Stimulated activated CD4-positive, alpha-beta T cell treated with anti-CD3 and anti-CD28 coated beads, Interleukin-15, amount 100 ng/mL, for 1 hour (primary cell): ENCODE data around the gene TNFRSF14.
A peak's percentile ranks its signal among the peaks of the same experiment; 100 is the strongest.

Experiments used
- DNase-seq, 2 donors: peaks; one replicate each; pipeline ENCODE4 v3.0.0-alpha.2; 2020; ENCODE audit warnings: low read depth in 1 of 2, low spot score in 1 of 2

The TNFRSF14 gene

DNA sequence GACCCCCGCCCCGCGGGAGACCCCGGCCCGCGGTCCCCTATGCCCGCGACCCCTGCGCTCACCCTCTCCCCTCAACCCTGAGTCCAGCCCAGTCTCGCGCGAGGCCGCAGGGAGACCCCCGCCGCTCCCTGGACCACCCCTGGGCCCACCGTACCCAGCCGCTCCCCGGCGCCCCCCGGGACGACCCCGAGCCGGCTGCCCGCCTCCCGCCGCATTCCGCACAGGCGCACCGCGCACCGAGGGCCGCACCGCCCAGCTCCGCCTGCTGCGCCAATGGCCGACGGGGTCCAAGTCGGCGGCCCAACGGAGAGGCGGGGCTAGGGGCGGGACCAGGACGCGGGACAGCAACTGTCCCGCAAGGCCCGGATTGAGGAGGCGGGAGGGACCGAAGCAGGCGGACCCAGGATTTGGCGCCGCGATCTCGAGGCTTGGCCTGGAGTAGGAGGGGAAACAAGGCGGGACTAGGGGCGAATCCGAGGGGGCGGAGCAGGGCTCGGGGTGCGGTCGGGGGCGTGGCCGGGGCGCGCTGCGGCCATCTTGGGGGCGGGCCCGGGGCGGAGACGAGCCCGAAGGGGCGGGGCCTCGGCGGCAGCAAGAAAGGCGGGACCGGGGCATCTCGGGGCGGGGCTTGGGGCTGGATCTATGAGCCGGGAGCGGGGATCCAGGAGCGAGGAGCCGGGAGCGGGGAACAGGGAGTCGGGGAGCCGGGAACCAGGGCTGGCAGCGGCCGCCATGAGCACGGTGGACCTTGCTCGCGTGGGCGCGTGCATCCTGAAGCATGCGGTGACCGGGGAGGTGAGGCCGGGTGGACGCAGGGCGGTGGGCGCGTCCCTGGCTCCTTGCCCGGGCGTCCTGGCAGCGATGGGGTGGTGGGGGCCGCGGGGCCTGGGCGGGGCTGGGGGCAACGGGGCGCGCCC, 30.2 kb downstream of the TNFRSF14 start, which contains the start of gene PRXL2B:
Gene PRXL2B, plus strand, starts transcription at position 624 of the 917 bp plus-strand sequence. Its CDS starts 109 bp downstream, at position 733.
- peak; percentile 97 to 98 for DNase-seq

DNA sequence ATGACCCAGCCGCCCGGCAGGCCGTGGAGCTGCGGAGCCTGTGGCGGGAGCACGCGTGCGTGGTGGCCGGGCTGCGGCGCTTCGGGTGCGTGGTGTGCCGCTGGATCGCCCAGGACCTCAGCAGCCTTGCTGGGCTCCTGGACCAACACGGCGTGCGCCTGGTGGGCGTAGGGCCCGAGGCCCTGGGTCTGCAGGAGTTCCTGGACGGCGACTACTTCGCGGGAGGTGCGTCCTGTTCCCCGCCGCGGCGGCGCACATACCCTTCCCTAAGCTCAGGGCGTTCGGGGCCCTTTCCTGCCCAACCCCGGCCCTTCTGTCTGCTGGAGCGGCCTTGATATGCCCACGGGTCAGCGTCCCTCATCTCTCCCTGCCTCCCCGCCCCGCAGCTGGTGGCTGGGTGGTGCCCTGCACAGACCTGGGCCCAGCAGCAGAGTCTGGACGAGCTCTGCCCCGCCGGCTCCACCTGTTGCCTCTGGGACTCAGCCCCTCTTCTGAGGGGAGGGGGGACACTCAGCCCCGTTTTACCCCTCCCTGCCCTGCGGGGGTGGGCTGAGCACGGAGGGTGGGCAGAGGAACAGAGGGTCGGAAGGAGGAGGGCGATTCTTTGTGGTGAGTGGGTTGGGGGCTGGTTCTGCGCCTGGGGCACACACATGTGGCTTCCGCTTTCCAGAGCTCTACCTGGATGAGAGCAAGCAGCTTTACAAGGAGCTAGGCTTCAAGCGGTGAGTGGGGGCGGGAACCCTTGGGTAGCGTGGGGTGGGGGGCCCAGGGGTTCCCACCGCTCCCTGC, 31.1 kb downstream of the TNFRSF14 start:
- DNase-seq, result no peak

DNA sequence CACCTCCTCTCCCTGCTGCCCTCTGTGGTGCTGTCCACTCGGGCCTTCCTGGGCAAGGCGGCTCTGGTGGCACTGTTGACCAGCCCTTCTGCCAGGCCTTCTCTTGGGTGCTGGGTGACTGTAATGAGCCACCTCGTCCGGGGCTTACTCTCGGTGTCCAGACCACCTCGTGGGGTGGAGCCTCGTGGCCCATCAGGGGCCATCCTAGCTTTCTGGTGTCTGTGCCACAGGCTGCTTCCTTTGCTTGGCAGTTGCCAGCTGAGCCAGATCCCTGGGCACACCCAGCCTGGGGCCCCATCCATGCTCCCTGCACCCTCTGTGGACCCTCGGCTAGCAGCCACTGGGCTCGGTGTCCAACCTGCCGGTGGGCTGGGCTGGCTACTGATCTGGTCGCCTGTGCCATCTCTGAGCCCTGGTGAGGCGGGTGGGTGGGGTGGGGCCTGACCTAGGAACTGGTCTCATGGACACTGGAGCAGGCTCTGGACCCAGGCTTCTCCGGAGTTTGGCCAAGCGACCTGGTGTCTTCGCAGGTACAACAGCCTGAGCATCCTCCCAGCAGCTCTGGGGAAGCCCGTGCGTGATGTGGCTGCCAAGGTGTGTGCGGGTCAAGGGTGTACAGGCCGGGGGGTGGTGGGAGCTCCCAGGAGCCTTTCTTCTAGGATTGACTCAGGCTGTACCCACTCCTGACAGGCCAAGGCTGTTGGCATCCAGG, 31.8 kb downstream of the TNFRSF14 start:
- DNase-seq, result no peak

DNA sequence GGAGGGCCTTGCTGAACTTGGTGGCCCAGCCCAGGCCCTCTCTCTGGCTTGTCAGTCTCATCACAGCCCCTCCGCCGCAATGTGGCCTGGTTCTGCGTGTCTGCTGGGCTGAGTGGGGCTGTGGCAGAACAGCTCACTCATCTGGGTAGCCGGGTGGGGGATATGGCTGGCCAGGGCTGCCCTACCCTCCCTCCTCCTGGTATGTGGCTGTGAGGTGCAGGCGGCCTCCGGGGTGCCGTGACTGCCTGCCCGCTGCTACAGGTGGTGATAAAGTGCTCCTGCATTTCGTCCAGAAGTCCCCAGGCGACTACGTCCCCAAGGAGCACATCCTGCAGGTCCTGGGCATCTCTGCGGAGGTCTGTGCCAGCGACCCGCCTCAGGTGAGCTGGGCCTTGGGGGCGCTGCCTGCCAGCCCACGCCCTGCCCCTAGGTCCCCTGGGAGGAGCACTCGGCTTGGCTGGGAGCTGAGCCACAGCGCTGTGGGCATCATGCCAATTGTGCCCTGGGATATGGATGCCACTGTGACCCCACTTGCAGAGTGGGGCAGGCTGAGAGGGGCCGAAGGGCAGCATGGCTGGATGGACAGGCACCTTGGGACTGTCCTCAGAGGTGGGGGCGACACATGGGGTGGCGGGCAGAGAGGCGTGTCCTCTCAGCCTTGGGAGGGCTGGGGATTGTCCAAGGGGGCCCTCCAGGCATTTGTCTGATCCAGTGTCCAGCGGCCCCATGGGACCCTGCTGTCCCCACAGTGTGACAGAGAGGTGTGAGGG, 32.7 kb downstream of the TNFRSF14 start:
- DNase-seq, result no peak

DNA sequence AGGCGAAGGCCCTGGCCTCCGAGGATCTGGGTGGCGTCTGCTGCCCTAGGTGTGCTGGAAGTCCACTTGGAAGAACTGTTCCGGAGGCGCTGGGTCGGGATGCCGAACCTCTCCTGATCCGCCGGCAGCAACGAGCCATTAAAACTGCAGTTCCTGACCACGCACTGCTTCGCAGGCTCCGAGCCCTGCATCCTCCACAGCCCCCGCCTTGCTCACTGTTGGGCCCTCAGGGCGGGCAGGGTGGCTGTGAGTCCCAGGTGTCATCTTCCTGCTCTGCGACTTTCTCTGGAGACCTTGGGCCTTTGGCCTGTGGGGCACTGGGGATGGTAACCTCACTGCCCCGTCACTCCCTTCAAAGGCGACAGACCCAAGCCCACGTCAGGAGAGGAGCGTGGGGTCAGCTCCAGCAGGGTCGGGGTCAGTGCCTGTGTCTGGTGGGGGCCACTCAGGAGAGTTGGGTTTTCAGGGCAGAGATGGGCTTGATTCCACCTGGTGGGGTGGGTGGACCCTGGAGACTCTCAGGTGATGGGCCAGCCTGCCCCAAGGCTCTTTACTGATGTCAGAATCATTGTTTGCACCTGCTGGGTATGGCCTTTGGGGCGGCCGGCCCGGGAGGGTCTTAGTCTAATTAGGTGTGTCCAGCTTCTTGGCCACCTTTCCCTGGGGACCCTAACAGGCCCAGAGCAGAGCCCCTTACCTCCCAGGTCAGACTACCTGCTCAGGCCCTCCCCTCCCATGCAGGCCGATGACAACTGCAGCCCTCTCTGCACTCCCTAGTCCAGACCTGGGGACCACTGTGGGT, 33.5 kb downstream of the TNFRSF14 start:
- DNase-seq, result no peak

DNA sequence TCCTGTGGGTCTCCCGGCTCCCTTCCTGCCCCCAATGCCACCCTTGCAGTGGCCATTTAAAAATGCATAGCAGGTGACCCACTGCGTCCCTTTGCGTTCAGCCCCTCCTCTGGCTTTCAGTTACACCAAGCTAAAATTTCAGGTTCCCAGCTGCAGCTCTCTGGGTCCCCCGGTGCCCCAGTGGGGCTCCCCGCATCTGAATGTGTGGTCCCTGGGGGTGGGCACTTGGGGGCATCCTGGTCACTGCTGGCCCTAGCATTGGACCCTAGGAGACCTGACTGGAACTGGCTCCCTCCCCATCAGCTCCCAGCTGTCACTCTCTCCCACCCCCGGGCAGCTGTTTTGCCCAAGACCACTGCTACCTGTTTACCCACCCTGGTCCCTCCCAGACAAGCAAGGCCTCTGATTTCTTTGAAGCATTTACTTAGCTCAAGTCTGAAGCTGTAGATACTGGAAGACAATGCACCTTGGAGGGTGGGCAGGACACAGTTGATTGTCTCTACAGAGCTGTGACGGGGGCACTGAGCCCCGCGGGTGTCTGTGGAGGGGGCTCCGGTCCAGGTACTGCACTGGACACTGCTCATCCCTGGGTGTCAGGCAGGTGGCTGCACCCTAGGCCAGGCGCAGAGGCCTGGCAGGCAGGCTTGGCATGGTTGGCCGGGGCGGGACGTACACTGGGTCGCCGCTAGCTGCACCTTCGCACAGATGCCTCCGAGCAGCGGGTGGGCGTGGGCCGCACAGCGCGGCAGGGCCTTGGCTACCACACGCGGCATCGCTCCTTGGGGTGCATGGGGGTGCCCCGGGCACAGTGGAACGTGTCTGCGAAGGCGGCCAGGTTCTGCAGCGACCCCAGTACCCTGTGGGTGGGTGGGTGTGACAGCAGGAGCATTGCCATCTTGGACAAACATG, 34.3 kb downstream of the TNFRSF14 start:
- DNase-seq, result no peak

DNA sequence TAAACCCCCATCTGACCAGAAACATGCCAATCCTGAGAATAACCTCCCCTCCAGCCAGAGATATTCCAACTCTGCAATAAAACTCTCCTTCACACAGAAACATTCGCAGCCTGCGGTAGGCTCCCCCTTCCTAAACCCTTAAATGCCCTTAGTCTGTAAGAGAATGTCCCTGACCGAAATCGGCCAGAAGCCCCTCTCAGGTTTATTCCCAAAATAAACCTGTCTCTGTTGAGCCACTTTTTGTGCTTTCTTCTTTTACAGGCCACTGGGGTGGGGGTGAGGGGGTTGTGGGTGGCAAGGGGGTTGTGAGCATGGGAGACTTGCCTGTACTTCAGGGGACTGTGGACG, 35.0 kb downstream of the TNFRSF14 start:
- DNase-seq, result no peak

DNA sequence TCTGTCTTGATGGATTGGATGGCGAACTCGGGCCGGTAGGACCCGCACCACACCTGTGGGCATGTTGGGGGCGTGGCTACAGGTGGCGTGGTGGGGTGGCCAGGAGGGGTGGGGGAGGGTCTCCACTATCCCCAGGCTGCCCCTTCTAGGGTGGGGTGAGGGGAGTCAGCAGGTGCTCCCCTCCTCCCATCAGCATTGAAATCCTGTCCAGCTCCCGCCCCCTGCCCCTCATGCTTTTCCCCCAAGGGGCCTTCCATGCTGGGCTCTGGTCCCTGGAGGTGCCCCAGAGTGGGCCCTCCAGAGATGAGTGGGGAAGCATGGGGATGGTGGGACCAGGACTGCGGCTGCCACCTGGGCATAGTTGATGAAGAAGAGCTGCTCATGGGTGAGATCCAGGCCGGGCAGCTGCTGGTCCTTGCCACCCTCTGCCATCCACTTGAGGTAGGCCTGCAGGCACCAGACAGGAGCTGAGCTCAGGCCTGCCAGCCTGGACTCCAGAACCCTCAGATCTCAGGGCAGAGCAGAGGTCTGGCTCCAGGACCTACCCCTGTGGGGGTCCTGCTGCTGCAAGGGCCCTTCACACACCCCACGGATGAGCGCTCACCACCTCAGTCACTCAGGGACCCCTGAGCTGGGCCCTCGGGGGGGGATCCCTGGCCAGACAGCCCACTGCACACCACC, 35.5 kb downstream of the TNFRSF14 start:
- DNase-seq, result no peak

DNA sequence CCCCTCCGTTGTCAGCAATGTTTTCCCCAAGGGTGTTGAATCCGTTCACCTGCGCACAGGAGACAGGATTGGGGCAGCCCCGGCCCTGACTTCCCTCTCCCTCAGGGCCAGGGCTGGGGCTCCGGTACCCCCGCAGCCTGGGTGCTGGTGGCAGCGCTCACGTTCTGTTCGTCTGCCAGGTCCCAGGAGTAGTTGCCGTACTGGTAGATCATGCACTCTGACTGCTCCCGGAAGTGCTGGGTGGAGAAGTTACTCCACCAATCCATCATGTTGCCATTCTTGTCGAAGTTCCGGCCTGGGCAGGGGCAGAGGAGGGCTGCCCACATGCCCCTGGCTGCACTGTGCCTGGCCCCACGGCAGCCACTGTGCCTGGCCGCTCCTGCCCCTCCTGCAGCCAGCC, 36.5 kb downstream of the TNFRSF14 start:
- DNase-seq, result no peak

DNA sequence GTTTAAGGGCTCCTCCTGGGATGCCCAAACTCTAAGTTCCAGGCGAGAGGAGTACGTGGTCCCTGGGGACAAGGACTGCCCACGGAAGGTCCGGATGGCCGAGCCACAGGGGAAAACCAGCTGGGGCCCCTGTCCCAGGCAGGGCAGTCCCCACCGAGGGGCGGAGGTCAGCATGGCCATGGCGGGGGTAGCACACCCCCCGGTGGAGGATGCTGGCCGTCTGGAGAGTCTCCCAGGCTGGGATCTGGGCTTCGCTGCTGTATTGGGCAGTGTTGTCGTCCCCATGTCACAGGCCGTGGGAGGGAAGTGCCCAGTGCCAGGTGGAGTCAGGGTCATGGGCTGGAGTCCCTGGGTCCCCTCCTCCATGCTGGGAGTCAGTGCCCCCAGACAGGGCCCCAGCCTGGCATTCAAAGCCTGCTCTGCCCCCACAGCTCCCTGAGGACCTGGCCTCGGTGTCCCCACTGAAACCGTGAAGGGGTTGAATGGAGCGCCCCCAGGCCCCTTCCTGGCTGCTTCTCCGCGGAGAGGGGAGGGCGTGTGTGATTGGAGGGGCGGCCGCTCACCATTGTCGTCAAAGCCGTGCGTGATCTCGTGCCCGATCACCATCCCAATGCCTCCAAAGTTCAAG, 37.2 kb downstream of the TNFRSF14 start:
- no peak for DNase-seq

DNA sequence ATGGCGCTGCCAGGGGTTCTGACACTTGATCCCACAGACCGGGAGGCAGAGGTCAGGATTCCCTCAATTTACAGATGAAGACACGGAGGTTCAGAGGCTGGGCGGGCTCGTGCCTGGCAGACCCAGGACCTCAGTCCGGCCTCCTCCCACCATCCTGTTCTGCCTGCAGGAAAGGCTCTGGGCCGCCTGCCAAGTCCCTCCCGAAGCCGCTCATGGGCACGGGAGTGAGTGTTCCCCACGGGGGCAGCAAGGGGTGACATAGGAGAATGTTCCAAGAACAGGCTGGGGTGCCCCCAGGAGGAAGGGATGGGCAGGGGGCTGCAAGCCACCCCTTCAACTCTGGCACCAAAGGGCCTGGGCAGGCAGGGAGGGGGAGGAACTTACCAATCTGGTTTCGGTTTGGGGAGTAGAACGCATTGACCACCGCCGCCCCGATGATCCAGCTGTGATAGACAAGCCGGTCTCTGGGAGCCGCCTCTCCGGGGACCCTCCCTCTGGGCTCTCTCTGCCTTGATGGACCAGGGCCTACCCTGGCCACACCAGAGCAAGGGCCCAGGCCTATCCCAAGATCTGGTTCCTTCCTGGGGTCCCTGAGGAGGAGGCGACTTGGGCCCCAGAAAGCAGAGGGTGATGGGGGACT, 38.0 kb downstream of the TNFRSF14 start:
- no peak for DNase-seq

DNA sequence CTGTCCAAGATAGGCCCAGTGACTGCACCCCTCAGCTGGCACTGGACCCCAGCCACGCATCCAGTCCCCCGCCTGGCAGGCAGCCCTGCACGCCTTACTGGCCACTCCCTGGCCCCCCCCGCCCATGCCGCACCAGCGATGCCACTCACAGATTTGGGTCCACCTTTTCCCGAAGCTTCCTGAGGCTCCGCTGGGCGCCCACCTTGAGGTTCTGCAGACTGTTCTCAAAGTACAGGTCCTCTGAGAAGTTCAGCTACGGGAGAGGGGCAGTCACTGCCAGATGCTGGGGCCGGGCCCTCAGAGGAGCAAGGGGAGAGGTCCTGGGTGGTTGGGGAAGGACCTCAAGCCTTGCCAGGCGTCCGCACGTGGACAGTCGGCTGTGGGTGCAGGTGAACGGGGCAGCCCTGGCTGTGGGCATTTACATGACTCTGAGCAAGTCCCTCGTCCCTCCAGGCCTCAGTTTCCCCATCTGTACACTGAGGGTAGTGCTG, 38.5 kb downstream of the TNFRSF14 start:
- no peak for DNase-seq

DNA sequence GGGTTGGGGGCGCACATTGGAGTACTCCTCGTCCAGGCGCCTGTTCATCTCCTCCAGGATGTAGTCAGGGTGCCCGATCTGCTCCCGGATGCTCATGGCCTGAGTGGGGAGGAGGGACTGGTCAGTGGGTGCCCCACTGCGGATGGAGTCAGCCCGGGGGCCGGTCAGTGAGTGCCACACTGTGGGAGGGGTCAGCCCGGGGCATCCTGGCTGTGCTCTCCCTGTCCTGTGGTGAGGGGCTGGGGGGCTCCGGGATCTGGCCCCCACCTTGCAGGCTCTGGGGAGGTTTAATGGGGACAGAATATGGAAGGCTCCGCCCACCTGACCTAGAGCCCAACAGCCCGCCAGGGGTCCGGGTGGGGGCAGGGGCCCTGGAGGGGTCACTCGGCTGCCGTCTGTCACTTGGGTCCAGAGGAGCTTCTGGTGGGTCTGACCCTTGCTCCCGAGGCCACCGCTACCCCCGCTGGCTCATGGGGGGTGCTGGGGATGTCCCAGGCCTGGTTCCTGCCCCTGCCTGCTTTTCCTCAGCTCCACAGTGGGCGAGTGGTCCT, 39.2 kb downstream of the TNFRSF14 start:
- DNase-seq, result no peak

DNA sequence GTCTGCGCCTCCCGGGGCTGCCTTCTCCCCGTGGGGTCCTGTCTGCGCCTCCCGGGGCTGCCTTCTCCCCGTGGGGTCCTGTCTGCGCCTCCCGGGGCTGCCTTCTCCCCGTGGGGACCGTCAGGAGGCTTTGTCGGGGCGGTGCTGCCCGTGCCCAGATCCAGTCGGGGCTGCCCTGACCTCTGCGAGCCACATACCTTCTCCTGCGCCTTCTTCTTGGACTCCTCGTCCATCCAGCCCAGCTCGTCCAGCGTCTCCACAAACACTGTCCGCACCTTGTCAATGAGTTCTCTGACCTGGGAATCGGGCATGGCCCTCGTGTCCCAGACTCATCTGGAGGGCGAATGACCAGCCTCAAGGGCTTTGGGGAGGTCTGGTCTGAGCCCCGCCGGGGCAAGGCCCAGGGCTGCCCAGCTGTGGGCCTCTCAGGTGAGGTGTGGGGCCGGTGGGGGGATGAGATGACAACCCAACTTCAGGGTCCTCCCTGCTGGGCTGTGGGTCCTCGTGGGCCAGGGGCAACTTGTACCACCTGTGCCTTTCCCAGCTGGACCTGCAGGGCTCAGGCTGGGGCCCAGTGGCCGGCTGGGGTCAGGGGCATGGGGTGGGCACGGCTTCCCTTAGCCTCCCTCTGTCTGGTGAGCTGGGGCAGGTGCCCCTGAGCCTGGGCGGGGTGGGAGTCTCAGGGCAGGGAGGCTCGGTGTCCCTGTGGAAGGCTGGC, 39.8 kb downstream of the TNFRSF14 start:
- no peak for DNase-seq

DNA sequence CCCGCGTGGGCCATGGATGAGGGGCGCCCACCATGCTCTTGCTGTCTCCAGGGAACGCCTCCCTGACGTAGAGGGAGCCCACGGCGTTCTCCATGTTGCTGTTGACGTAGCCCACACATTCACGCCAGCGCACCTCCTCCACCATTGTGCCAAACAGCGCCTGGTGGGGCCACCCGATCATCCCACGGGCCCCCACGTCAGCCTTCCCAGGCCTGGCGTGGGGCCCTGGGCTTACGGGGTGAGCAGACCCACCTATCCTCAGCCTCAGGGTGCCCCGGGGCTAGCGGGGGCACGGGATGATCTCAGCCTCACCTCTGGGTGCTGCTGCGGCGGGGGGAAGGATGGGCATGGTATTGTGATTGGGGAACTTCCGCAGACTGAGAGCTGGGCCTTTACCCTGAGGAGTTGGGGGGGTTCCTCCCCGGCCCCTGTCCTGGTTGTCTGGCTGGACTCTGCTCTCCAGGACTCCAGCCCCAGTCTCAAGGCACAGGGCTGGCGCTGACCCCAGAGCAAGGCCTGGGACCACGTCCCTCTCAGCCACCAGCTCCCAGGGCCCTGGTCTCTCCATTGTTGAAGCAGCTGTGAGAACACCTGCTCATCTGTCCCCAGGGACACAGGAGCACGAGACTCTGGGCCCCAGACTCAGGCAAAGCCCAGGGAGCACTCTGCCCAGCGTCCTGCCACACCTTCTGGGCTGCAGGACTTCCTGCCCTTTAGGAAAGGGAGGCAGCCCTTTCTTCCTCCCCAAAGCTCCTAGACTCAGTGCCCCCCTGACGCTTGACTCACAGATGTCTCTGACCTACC, 40.6 kb downstream of the TNFRSF14 start:
- DNase-seq, result no peak
